ENCODE results near the gene CPT1C.

DNA sequence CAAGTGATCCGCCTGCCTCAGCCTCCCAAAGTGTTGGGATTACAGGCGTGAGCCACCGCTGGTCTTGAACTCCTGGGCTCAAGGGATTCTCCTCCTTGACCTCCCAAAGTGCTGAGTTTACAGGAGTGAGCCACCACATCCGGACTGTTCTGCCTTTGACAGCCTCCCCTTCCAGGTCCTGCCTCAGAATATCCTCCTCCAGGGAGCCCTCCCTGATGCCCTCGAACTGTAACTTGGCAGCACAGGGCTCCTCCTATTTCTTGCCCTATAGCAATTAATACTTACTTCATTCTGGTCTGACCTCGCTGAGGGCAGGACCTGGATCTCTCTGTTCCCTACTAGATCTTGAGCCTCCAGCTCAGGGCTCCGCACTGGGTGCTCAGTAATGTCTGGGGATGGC, 5.9 kb downstream of the CPT1C start:
- TF ChIP-seq, protein P1, sequence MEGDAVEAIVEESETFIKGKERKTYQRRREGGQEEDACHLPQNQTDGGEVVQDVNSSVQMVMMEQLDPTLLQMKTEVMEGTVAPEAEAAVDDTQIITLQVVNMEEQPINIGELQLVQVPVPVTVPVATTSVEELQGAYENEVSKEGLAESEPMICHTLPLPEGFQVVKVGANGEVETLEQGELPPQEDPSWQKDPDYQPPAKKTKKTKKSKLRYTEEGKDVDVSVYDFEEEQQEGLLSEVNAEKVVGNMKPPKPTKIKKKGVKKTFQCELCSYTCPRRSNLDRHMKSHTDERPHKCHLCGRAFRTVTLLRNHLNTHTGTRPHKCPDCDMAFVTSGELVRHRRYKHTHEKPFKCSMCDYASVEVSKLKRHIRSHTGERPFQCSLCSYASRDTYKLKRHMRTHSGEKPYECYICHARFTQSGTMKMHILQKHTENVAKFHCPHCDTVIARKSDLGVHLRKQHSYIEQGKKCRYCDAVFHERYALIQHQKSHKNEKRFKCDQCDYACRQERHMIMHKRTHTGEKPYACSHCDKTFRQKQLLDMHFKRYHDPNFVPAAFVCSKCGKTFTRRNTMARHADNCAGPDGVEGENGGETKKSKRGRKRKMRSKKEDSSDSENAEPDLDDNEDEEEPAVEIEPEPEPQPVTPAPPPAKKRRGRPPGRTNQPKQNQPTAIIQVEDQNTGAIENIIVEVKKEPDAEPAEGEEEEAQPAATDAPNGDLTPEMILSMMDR (IDR thresholded peaks at IDR 0.05): no peak
- TF ChIP-seq POLR2A (IDR thresholded peaks at IDR 0.05): no peak

Data from body of pancreas (tissue), 4 donors.